GM10248 (cell line): ENCODE data around the gene RPL22.

ENCODE experiments used
- CTCF ChIA-PET: fragments of 300-600 bp; sonication (Branson Sonifier 250); formaldehyde crosslinking; extraction: SDS; loops from one replicate; lab custom pipeline; 2021; ENCODE audit warnings: antibody characterized with exemption; lab: Yijun Ruan, JAX
- POLR2A ChIA-PET: fragments of 350-650 bp; sonication (Branson Sonifier 250); formaldehyde crosslinking; extraction: SDS; loops from one replicate; lab custom pipeline; 2020; ENCODE audit warnings: antibody characterized with exemption; lab: Yijun Ruan, JAX
- DNase-seq: peaks from one replicate; pipeline ENCODE4 v3.0.0; 2012; ENCODE audit errors: extremely low spot score
- TF ChIP-seq, protein P1 (sequence below): IDR thresholded peaks from 2 replicates; pipeline ENCODE4 v1.5.1; 2012; ENCODE audit warnings: mild to moderate bottlenecking, low read depth; ENCODE audit errors: extremely low read depth, missing control alignments, control extremely low read depth

RPL22 gene

DNA sequence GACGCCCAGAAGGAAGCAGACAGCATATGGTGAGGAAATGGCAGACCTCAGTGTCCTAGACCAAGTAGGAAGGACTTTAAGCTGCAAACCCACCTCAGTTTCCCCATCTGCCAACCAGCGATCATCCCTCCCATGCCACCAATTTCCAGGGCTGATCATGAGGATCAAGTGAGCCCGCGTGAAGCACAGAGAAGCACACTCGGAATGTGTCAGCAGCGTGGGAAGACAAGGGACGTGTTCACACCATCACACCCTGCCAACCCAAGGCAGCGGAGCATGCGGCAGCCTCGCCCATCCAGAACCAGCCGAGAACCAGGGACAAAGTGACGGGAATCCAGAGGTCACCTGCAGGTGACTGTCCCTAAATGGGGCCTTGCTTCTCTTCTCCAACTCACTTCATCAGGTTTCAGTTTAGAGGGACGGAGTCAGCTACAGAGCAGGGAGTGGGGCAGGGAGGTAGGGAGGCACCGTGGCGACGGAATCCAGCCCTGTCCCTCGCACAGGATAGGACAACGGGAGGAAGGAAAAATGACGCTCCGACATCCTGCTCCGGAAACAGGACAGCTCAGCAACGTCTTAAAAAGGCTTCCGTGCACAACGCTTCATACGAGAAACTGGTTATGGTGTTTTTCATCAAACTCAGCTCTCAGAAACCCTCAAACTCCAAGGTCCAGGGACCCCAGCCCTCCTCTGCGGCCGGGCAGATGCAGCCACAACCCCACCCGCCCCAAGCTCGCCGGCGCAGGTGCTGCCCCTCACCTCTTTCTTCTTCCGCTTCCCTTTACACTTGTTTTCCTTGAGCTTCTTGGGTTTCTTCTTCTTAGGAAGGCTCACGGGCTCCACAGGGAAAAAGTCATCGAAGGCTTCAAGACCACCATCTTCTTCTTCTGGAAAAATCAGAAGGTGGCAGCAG lies 31.7 kb downstream of the RPL22 start:
- ChIA-PET POLR2A (no interaction called here), CTCF (interaction anchor here (0.8 to 1.5 kb wide), 2 partner anchors 18 to 22 kb away, joined by 3 read pairs; no protein-coding TSS in a partner anchor)
- no peak for DNase-seq
- TF ChIP-seq, protein P1, sequence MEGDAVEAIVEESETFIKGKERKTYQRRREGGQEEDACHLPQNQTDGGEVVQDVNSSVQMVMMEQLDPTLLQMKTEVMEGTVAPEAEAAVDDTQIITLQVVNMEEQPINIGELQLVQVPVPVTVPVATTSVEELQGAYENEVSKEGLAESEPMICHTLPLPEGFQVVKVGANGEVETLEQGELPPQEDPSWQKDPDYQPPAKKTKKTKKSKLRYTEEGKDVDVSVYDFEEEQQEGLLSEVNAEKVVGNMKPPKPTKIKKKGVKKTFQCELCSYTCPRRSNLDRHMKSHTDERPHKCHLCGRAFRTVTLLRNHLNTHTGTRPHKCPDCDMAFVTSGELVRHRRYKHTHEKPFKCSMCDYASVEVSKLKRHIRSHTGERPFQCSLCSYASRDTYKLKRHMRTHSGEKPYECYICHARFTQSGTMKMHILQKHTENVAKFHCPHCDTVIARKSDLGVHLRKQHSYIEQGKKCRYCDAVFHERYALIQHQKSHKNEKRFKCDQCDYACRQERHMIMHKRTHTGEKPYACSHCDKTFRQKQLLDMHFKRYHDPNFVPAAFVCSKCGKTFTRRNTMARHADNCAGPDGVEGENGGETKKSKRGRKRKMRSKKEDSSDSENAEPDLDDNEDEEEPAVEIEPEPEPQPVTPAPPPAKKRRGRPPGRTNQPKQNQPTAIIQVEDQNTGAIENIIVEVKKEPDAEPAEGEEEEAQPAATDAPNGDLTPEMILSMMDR = no peak

DNA sequence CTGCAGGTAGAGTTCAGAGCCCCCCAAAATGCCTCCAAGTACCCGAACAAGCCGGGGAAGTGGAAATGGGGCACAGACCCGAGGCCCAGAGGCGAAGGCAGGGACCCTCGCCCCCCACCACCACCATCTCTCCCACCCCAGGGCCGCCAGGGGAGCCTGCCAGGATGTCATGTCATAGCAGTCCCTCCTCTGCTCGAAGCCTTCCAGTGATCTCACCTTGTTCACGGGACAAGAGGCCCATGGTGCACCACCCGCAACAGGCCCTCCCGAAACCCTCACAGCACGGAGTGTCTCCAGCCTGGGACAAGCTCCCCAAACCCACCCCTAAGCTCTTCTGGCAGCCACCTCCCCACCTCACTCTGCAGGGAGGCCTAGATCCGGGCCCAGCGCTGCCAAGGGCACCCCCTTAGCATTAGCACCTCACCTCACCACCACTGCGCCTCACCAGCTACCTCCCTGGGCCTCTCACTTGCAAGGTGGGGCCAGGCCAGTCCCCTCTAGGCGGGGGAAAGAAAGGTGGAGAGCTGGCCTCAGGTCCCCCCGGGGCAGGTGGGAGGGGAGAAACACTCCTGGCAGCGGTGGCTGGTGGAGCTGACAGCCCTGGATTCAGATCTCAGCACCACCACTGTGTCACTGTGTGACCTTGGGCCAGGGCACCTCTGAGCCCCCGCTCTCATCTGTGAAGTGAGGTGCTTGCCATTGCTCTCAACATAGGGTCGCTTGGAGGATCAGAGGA lies 32.6 kb downstream of the RPL22 start:
- no peak for DNase-seq
- POLR2A ChIA-PET = no interaction called here
- CTCF ChIA-PET = interaction anchor here (1.5 kb wide), 1 partner anchor 23 kb away, joined by 3 read pairs; no protein-coding TSS in a partner anchor
- TF ChIP-seq, protein P1 = no peak

DNA sequence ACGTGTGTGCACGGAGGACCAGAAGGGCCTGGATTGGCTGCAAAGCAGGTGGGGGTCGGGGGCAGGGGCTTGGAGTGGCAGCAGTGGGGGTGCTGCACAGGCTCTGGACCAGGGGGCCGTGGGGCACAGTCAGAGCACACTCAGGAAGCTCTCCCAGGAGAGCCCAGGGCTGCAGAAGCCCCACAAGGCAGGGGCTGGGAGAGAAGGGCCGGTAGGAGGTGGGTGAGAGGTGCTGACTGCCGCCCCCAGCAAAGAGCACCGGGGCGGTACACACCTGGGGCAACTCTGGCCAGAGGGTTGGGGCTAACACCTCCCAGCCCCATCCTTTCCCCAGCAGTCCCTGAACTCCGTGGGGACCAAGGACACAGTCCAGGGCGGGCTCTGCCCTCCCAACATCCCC lies 33.2 kb downstream of the RPL22 start:
- POLR2A ChIA-PET = no interaction called here
- TF ChIP-seq, protein P1 = no peak
- CTCF ChIA-PET = interaction anchor here (1.5 kb wide), 1 partner anchor 24 kb away, joined by 3 read pairs; no protein-coding TSS in a partner anchor
- DNase-seq = no peak

DNA sequence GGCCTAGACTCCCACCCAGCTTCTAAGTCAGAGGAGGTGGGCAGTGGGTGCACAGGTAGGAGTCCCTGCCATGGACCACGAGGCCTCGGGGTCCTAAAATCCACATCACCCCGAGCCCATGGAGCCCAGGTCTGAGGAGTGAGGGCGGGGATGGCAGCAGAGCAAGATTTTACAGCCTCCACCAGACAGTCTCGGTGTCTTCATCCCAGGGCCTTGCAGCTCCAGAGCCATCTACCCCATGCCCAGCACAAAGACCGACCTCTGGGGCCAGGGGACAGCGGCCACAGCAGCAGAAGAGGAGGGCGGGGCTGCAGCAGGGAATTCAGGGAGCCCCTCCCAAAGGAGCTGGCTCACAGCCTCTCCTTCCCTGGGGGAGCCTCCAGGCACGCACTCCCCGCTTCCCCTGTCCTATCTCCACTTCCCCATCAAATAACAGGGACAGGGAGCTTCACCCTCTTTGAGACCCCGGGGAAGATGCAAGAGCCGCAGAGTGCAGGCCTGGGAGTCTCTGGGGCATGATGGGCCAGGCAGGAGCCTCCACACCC lies 33.9 kb downstream of the RPL22 start:
- TF ChIP-seq, protein P1 = no peak
- POLR2A ChIA-PET = no interaction called here
- DNase-seq = no peak
- CTCF ChIA-PET = no interaction called here

DNA sequence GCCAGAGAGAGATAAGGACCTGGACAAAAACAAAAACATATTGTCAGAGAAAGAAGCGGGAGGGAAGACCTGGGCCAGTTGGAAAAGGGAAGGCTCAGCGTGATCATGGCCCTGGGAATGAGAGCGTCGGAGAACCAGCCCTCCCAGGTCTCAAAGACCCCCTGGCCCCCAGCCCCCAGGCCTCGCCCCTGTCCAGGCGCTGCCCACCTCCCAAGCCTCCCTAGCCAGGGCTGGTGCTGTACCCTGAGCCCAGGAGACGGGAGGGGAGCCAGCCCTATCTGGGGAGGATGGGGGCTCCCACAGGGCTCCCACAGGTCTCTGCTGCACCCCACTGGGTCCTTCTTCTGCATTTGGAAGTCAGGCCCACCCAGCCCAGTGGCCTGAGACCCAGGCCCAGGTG lies 34.4 kb downstream of the RPL22 start:
- no peak for DNase-seq
- ChIA-PET POLR2A (no interaction called here), CTCF (no interaction called here)
- TF ChIP-seq, protein P1 = no peak

DNA sequence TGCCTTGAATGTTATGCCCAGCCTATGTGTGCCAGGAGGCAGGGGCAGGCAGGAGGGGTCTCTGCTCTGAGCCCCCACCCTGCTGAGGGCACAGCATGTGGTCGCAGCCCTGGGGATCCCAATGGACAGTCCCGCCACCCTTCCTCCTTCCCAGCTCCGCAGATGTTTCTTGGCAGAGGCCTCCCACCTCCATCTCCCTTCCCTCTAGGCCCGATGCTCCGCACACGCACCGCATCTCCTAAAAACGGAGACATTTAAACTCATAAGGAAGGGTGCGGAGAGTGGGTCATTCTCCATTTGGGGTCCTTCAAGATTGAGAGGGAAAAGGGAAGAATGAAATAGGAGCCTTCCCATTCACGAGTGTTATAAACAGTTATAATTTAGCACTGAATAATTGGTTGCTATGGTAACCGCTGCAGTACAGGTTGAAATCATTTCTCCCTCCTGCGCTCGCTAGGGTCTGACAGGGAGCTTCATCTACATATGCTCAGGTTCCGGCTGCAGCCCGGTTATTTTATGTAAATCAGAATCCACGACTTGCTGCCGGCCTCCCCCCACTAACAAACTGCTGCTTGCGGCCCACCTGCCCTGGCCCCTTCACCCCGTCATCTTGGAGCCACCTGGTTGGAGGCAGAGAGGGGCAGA lies 35.3 kb downstream of the RPL22 start:
- ChIA-PET POLR2A (no interaction called here), CTCF (no interaction called here)
- TF ChIP-seq, protein P1 = no peak
- no peak for DNase-seq
